ENCODE measurements around the gene PLXNA4. TPM values are rescaled to one million over a fixed set of nuclear protein-coding genes. Genes with fewer than 3 reads are reported as not detected.

PLXNA4 gene
- total and polyA plus RNA-seq, 3 donors from 2014 or later = 3.4 to 5.5 (median 3.8) TPM

- no peaks in the 10 kb centered on the region for H3K27me3 ChIP-seq
- H3K9me3 ChIP-seq = no peaks in the 10 kb centered on the region
- H3K36me3 ChIP-seq (ENCODE audit: low read depth, missing control alignments) = no peaks in the 10 kb centered on the region
- no peak overlapping the region for H3K27ac ChIP-seq
- WGBS, 2 donors = 80 to 86% methylated on average over 2 to 3 of the region's 3 CpGs
- TF ChIP-seq CTCF (IDR thresholded peaks at IDR 0.05) (no peak), POLR2A (IDR thresholded peaks at IDR 0.05) (no peak)
- H3K4me1 ChIP-seq = no peaks in the 10 kb centered on the region
- no peak overlapping the region for H3K4me3 ChIP-seq
- intact Hi-C loops (cut with DNase I; ENCODE audit: low total_unique reads) = no loop called here
- DNase-seq = no peak
Measured at GRCh38 chr7:132226957-132227290, 349.3 kb downstream of the PLXNA4 start.

GRCh38 chr7:132226046-132226956 is 350.0 kb downstream of the PLXNA4 start:
- intact Hi-C loops (cut with DNase I; ENCODE audit: low total_unique reads) = no loop called here
- no peaks in the 10 kb centered on the region for H3K27me3 ChIP-seq
- H3K4me3 ChIP-seq = no peak overlapping the region
- no peaks in the 10 kb centered on the region for H3K9me3 ChIP-seq
- no peaks in the 10 kb centered on the region for H3K4me1 ChIP-seq
- DNase-seq = no peak
- no peaks in the 10 kb centered on the region for H3K36me3 ChIP-seq (ENCODE audit: low read depth, missing control alignments)
- TF ChIP-seq CTCF (IDR thresholded peaks at IDR 0.05) (no peak), POLR2A (IDR thresholded peaks at IDR 0.05) (no peak)
- 87 to 89% methylated on average over 11 of the region's 11 CpGs for WGBS, 2 donors
- no peak overlapping the region for H3K27ac ChIP-seq

GRCh38 chr7:132225216-132226030 is 350.8 kb downstream of the PLXNA4 start:
- Histone ChIP-seq H3K4me3 (no peak overlapping the region), H3K4me1 (no peaks in the 10 kb centered on the region), H3K36me3 (ENCODE audit: low read depth, missing control alignments) (no peaks in the 10 kb centered on the region), H3K9me3 (no peaks in the 10 kb centered on the region), H3K27me3 (no peaks in the 10 kb centered on the region), H3K27ac (no peak overlapping the region)
- 77 to 86% methylated on average over 7 to 8 of the region's 8 CpGs for WGBS, 2 donors
- intact Hi-C loops (cut with DNase I; ENCODE audit: low total_unique reads) = no loop called here
- no peak for DNase-seq
- no peak for TF ChIP-seq CTCF (IDR thresholded peaks at IDR 0.05)
- TF ChIP-seq POLR2A (IDR thresholded peaks at IDR 0.05) = no peak

GRCh38 chr7:132221356-132221755 is 354.9 kb downstream of the PLXNA4 start:
- intact Hi-C loops (cut with DNase I; ENCODE audit: low total_unique reads) = no loop called here
- Histone ChIP-seq H3K27me3 (no peaks in the 10 kb centered on the region), H3K4me3 (no peak overlapping the region), H3K4me1 (no peaks in the 10 kb centered on the region), H3K36me3 (ENCODE audit: low read depth, missing control alignments) (no peaks in the 10 kb centered on the region), H3K9me3 (no peaks in the 10 kb centered on the region), H3K27ac (no peak overlapping the region)
- no peak for TF ChIP-seq POLR2A (IDR thresholded peaks at IDR 0.05)
- TF ChIP-seq CTCF (IDR thresholded peaks at IDR 0.05) = no peak
- DNase-seq = no peak
